Measurements from ENCODE around the gene SLC38A5. TPM values are rescaled to one million over a fixed set of nuclear protein-coding genes. Genes with fewer than 3 reads are reported as not detected.

The SLC38A5 gene
- total and polyA plus RNA-seq, 2 donors (not counting 1 experiment from before 2014, with no cell fraction given), result 8.3 to 21.5 TPM

- peaks cover 3% of the 10 kb centered on the region for H3K4me1 ChIP-seq (ENCODE audit: control insufficient read depth, extremely low read depth, insufficient read depth, low read length)
- DNase-seq (ENCODE audit: low read depth in 2 of 2), result no peak
- no peaks in the 10 kb centered on the region for H4K20me1 ChIP-seq (ENCODE audit: control insufficient read depth, extremely low read depth, insufficient read depth, low read length)
- TF ChIP-seq EZH2 (IDR thresholded peaks at IDR 0.05; ENCODE audit: low read length, missing control alignments), result no peak
- no peak for TF ChIP-seq CTCF (conservative IDR thresholded peaks at IDR 0.05 in 1 of 2, IDR thresholded peaks at IDR 0.05 in 1 of 2; ENCODE audit: low read depth in 1 of 2, low read length in 2 of 2)
- H3K4me3 ChIP-seq (replicated peaks in 1 of 4; ENCODE audit: control extremely low read depth in 1 of 4, insufficient read depth in 1 of 4, low read depth in 3 of 4, low read length in 4 of 4), result no peak overlapping the region
- H2AFZ ChIP-seq (ENCODE audit: low read length), result no peak overlapping the region
- no peak overlapping the region for H3K9ac ChIP-seq (ENCODE audit: insufficient read depth, low read length)
- H3K4me2 ChIP-seq (ENCODE audit: extremely low read depth, insufficient read depth, low read length), result no peak overlapping the region
- no peak overlapping the region for H3K27ac ChIP-seq (ENCODE audit: insufficient read depth, low read length)
- no peaks in the 10 kb centered on the region for H3K36me3 ChIP-seq (ENCODE audit: control insufficient read depth, insufficient read depth, low read length)
- no peaks in the 10 kb centered on the region for H3K9me3 ChIP-seq (ENCODE audit: control insufficient read depth, insufficient read depth, low read depth, low read length)
- H3K27me3 ChIP-seq (ENCODE audit: control insufficient read depth, insufficient read depth, low read length), result no peaks in the 10 kb centered on the region
- peaks cover 24% of the 10 kb centered on the region for H3K79me2 ChIP-seq (ENCODE audit: control insufficient read depth, insufficient read depth, low read length)
Observed at GRCh38 chrX:48478806-48479205, 8.7 kb upstream of the SLC38A5 start.

- peaks cover 24% of the 10 kb centered on the region for H3K79me2 ChIP-seq (ENCODE audit: control insufficient read depth, insufficient read depth, low read length)
Observed at GRCh38 chrX:48477960-48478755, 8.1 kb upstream of the SLC38A5 start.

GRCh38 chrX:48476919-48477318, 6.9 kb upstream of the SLC38A5 start:
- TF ChIP-seq EZH2 (IDR thresholded peaks at IDR 0.05; ENCODE audit: low read length, missing control alignments) (no peak), CTCF (conservative IDR thresholded peaks at IDR 0.05 in 1 of 2, IDR thresholded peaks at IDR 0.05 in 1 of 2; ENCODE audit: low read depth in 1 of 2, low read length in 2 of 2) (no peak)
- H3K27ac ChIP-seq (ENCODE audit: insufficient read depth, low read length), result peak overlapping the region; percentile 70
- H3K4me1 ChIP-seq (ENCODE audit: control insufficient read depth, extremely low read depth, insufficient read depth, low read length), result peaks cover 3% of the 10 kb centered on the region
- peaks cover 24% of the 10 kb centered on the region for H3K79me2 ChIP-seq (ENCODE audit: control insufficient read depth, insufficient read depth, low read length)
- H3K4me2 ChIP-seq (ENCODE audit: extremely low read depth, insufficient read depth, low read length), result peak overlapping the region; percentile 82
- H4K20me1 ChIP-seq (ENCODE audit: control insufficient read depth, extremely low read depth, insufficient read depth, low read length), result no peaks in the 10 kb centered on the region
- no peaks in the 10 kb centered on the region for H3K27me3 ChIP-seq (ENCODE audit: control insufficient read depth, insufficient read depth, low read length)
- no peaks in the 10 kb centered on the region for H3K36me3 ChIP-seq (ENCODE audit: control insufficient read depth, insufficient read depth, low read length)
- peak overlapping the region; percentile 86 for H3K9ac ChIP-seq (ENCODE audit: insufficient read depth, low read length)
- no peaks in the 10 kb centered on the region for H3K9me3 ChIP-seq (ENCODE audit: control insufficient read depth, insufficient read depth, low read depth, low read length)
- peak overlapping the region; percentile 69 to 92 (median 76) for H3K4me3 ChIP-seq (replicated peaks in 1 of 4; ENCODE audit: control extremely low read depth in 1 of 4, insufficient read depth in 1 of 4, low read depth in 3 of 4, low read length in 4 of 4)
- no peak overlapping the region for H2AFZ ChIP-seq (ENCODE audit: low read length)
- DNase-seq (ENCODE audit: low read depth in 2 of 2), result no peak

More at GRCh38 chrX:48477960-48478755, 8.1 kb upstream of the SLC38A5 start:
- no peak overlapping the region for H3K4me2 ChIP-seq (ENCODE audit: extremely low read depth, insufficient read depth, low read length)
- DNase-seq (ENCODE audit: low read depth in 2 of 2), result no peak
- no peak overlapping the region for H3K4me3 ChIP-seq (replicated peaks in 1 of 4; ENCODE audit: control extremely low read depth in 1 of 4, insufficient read depth in 1 of 4, low read depth in 3 of 4, low read length in 4 of 4)
- H3K9ac ChIP-seq (ENCODE audit: insufficient read depth, low read length), result no peak overlapping the region
- peaks cover 3% of the 10 kb centered on the region for H3K4me1 ChIP-seq (ENCODE audit: control insufficient read depth, extremely low read depth, insufficient read depth, low read length)
- no peaks in the 10 kb centered on the region for H4K20me1 ChIP-seq (ENCODE audit: control insufficient read depth, extremely low read depth, insufficient read depth, low read length)
- TF ChIP-seq CTCF (conservative IDR thresholded peaks at IDR 0.05 in 1 of 2, IDR thresholded peaks at IDR 0.05 in 1 of 2; ENCODE audit: low read depth in 1 of 2, low read length in 2 of 2), result no peak
- no peak for TF ChIP-seq EZH2 (IDR thresholded peaks at IDR 0.05; ENCODE audit: low read length, missing control alignments)
- H2AFZ ChIP-seq (ENCODE audit: low read length), result no peak overlapping the region
- H3K36me3 ChIP-seq (ENCODE audit: control insufficient read depth, insufficient read depth, low read length), result no peaks in the 10 kb centered on the region
- no peaks in the 10 kb centered on the region for H3K9me3 ChIP-seq (ENCODE audit: control insufficient read depth, insufficient read depth, low read depth, low read length)
- H3K27ac ChIP-seq (ENCODE audit: insufficient read depth, low read length), result no peak overlapping the region
- H3K27me3 ChIP-seq (ENCODE audit: control insufficient read depth, insufficient read depth, low read length), result no peaks in the 10 kb centered on the region
